Type B pancreatic cell (in vitro differentiated cells): ENCODE measurements around the gene SEC14L5. TPM values are rescaled to one million over a fixed set of nuclear protein-coding genes. Genes with fewer than 3 reads are reported as not detected.

Source experiments
- DNase-seq: peaks from one replicate; pipeline ENCODE4 v3.0.0; 2021; ENCODE audit warnings: mixed read lengths; ENCODE audit not compliant: unreplicated experiment; ENCODE audit errors: extremely low spot score
- H3K27ac Mint-ChIP-seq: 2 replicates; pipeline ENCODE4 v1.8.0; 2021; ENCODE audit warnings: mild to moderate bottlenecking, mixed read lengths
- H3K27me3 Mint-ChIP-seq: 2 replicates; pipeline ENCODE4 v1.8.0; 2021; ENCODE audit warnings: mixed read lengths
- H3K36me3 Mint-ChIP-seq: 2 replicates; pipeline ENCODE4 v1.8.0; 2021; ENCODE audit warnings: mixed read lengths
- H3K4me1 Mint-ChIP-seq: one replicate; pipeline ENCODE4 v1.8.0; 2021; ENCODE audit warnings: mixed read lengths; ENCODE audit not compliant: unreplicated experiment
- H3K4me3 Mint-ChIP-seq: 2 replicates; pipeline ENCODE4 v1.8.0; 2021; ENCODE audit warnings: mild to moderate bottlenecking, mixed read lengths
- H3K9me3 Mint-ChIP-seq: 2 replicates; pipeline ENCODE4 v1.8.0; 2021; ENCODE audit warnings: mixed read lengths
- CTCF ChIP-seq: fragments of 200-600 bp; sonication (generic); conservative IDR thresholded peaks from 2 replicates; pipeline ENCODE4 v1.5.0; 2021; ENCODE audit warnings: antibody characterized with exemption, mild to moderate bottlenecking
- total RNA-seq: library from RNA; stranded (reverse); gene quantifications from 2 replicates; pipeline ENCODE4 v1.2.1, GENCODE V29; 2021; ENCODE audit warnings: low replicate concordance

Gene SEC14L5
- total RNA-seq, 1 donor from 2014 or later = 0.92 TPM

GRCh38 chr16:5027086-5027485 lies 69.0 kb downstream of the SEC14L5 start:
- Mint-ChIP-seq H3K4me1 (no peaks in the 10 kb centered on the region), H3K27ac (no peak overlapping the region), H3K27me3 (no peaks in the 10 kb centered on the region), H3K9me3 (no peaks in the 10 kb centered on the region), H3K4me3 (no peak overlapping the region), H3K36me3 (no peaks in the 10 kb centered on the region)
- no peak for DNase-seq
- no peak for TF ChIP-seq CTCF

DNA sequence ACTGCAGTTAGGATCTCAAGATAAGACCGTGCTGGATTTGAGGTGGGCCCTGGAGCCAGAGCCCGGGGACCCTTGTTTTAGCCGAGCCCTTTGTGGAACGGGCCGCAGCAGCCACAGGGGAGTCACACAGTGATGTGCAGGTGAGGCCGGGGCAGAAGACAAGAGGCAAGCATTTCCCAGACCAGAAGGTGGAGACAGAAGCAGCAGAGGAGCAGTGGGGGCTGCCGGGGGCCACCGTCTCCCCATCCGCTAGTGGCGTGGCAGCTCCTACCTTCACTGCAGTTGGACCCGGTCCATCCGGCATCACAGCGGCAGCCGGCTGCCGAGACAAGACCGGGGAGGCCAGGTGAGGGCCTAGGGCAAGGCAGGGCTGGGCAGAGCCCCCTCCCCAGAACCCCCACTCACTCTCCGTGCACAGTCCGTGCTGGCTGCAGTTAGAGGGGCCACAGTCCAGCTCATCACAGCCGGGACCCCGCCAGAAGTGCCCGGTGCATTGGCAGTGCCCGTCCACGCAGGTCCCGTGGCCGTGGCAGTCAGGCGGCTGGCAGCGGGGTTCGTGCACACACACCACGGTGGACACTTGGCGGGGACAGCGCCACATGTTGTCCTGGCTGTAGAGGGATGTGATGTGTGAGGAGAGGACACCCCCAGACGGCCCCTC lies 69.6 kb downstream of the SEC14L5 start:
- no peak for TF ChIP-seq CTCF
- no peaks in the 10 kb centered on the region for H3K27me3 Mint-ChIP-seq
- no peak overlapping the region for H3K4me3 Mint-ChIP-seq
- peaks cover 2% of the 10 kb centered on the region for H3K4me1 Mint-ChIP-seq
- DNase-seq = no peak
- H3K36me3 Mint-ChIP-seq = no peaks in the 10 kb centered on the region
- H3K27ac Mint-ChIP-seq = no peak overlapping the region
- H3K9me3 Mint-ChIP-seq = no peaks in the 10 kb centered on the region

GRCh38 chr16:5028950-5029475 lies 70.9 kb downstream of the SEC14L5 start:
- H3K36me3 Mint-ChIP-seq = no peaks in the 10 kb centered on the region
- TF ChIP-seq CTCF = no peak
- H3K27ac Mint-ChIP-seq = no peak overlapping the region
- H3K9me3 Mint-ChIP-seq = no peaks in the 10 kb centered on the region
- DNase-seq = no peak
- H3K4me3 Mint-ChIP-seq = no peak overlapping the region
- H3K4me1 Mint-ChIP-seq = peaks cover 7% of the 10 kb centered on the region
- peaks cover 2% of the 10 kb centered on the region for H3K27me3 Mint-ChIP-seq

GRCh38 chr16:5030251-5030870 lies 72.2 kb downstream of the SEC14L5 start:
- Mint-ChIP-seq H3K27ac (no peak overlapping the region), H3K4me3 (no peak overlapping the region), H3K9me3 (no peaks in the 10 kb centered on the region), H3K36me3 (no peaks in the 10 kb centered on the region), H3K27me3 (peaks cover 5% of the 10 kb centered on the region), H3K4me1 (peaks cover 12% of the 10 kb centered on the region)
- DNase-seq = no peak
- TF ChIP-seq CTCF = no peak

DNA sequence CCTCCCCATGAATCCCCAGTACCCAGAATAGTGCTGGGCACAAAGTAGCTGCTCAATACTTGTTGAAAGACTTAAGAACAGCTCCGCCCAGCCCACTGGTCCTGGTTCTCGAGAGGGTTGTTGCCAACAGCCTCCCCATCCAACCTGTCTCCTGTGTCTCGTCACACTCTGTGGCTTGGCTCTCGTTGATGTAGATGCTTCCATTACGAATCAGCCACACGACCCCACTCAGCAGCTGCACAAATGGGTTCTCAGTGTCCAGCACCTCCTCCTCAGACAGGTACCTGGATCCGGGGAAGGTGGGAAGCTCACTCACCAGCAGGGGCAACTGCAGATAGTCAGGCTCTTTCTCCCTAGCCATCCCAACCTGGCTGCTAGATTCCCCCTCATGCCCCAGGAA lies 73.5 kb downstream of the SEC14L5 start:
- peak overlapping the region; percentile 78 for H3K4me3 Mint-ChIP-seq
- H3K27ac Mint-ChIP-seq = no peak overlapping the region
- peaks cover 6% of the 10 kb centered on the region for H3K27me3 Mint-ChIP-seq
- no peak for TF ChIP-seq CTCF
- DNase-seq = no peak
- no peaks in the 10 kb centered on the region for H3K36me3 Mint-ChIP-seq
- no peaks in the 10 kb centered on the region for H3K9me3 Mint-ChIP-seq
- H3K4me1 Mint-ChIP-seq = peaks cover 12% of the 10 kb centered on the region
